A549 (cell line): Measurements from ENCODE around the gene GPR25. TPM values are rescaled to one million over a fixed set of nuclear protein-coding genes. Genes with fewer than 3 reads are reported as not detected.

ENCODE experiments used
- ATAC-seq, 2 experiments: fragments of 200-7000 bp in 1 of 2; fragments of >200 bp in 1 of 2; cut with Nextera tagmentation in 1 of 2; cut with Tn5 transposase in 1 of 2; 3 replicates each; pipeline versions ENCODE4 v1.8.0 to v1.9.1; 2018 to 2020; ENCODE audit warnings: mild to moderate bottlenecking in 1 of 2, moderate library complexity in 1 of 2
- CTCF ChIA-PET: fragments of 300-600 bp; sonication (Branson Sonifier 250); formaldehyde crosslinking; extraction: SDS; loops from one replicate; lab custom pipeline; 2021; ENCODE audit warnings: antibody characterized with exemption, inconsistent platforms; lab: Yijun Ruan, JAX
- POLR2A ChIA-PET: fragments of 350-600 bp; formaldehyde crosslinking; extraction: SDS; loops from one replicate; lab custom pipeline; 2021; ENCODE audit warnings: antibody characterized with exemption, inconsistent platforms; lab: Yijun Ruan, JAX
- DNase-seq, 2 experiments: peaks; one replicate each; pipeline versions ENCODE4 v3.0.0 to v3.0.0-alpha.2; 2011 to 2016; ENCODE audit warnings: low read depth in 1 of 2, low spot score in 1 of 2
- FAIRE-seq: peaks from 2 replicates; lab custom pipeline; 2011; peaks lifted over from hg19 to GRCh38; lab: Jason Lieb, UNC
- H3K27ac ChIP-seq, 2 experiments: fragments of >200 bp; sonication (Bioruptor Twin); formaldehyde crosslinking; 3 replicates each; pipeline ENCODE4 v1.5.1; 2016 to 2017
- H3K4me1 ChIP-seq: fragments of >200 bp; sonication (Bioruptor Twin); formaldehyde crosslinking; 3 replicates; pipeline ENCODE4 v1.6.1; 2016
- H3K4me2 ChIP-seq: fragments of >200 bp; sonication (Bioruptor Twin); formaldehyde crosslinking; 3 replicates; pipeline ENCODE4 v1.6.1; 2016
- H3K4me3 ChIP-seq: fragments of >200 bp; sonication (Bioruptor Twin); formaldehyde crosslinking; 3 replicates; pipeline ENCODE4 v1.5.1; 2016
- H3K9me3 ChIP-seq: fragments of >200 bp; sonication (Bioruptor Twin); formaldehyde crosslinking; 3 replicates; pipeline ENCODE4 v1.6.1; 2016
- ATOH8 ChIP-seq: fragments of 250-450 bp; sonication (Bioruptor Pico); IDR thresholded peaks from 2 replicates; pipeline ENCODE4 v1.5.0; 2020; ENCODE audit warnings: low read depth, mild to moderate bottlenecking, moderate library complexity
- BCL3 ChIP-seq: fragments of >200 bp; sonication (Bioruptor Twin); formaldehyde crosslinking; IDR thresholded peaks from 3 replicates; pipeline ENCODE4 v1.6.1; 2016
- CBX2 ChIP-seq: fragments of 200-600 bp; sonication (generic); IDR thresholded peaks from 2 replicates; pipeline ENCODE4 v1.6.1; 2016; ENCODE audit warnings: low read depth, mild to moderate bottlenecking, borderline replicate concordance
- CHD2 ChIP-seq: fragments of 150-350 bp; IDR thresholded peaks from 2 replicates; pipeline ENCODE4 v1.6.1; 2014; ENCODE audit warnings: low read length; ENCODE audit not compliant: partially characterized antibody
- CHD4 ChIP-seq: fragments of 200-600 bp; sonication (generic); IDR thresholded peaks from 2 replicates; pipeline ENCODE4 v1.6.1; 2016; ENCODE audit warnings: antibody characterized with exemption, mild to moderate bottlenecking, borderline replicate concordance
- E2F6 ChIP-seq: IDR thresholded peaks from 2 replicates; pipeline ENCODE4 v1.6.1; 2012; ENCODE audit warnings: low read depth, borderline replicate concordance
- EHF ChIP-seq: fragments of 250-450 bp; sonication (Bioruptor Pico); IDR thresholded peaks from 2 replicates; pipeline ENCODE4 v1.5.0; 2020; ENCODE audit warnings: mild to moderate bottlenecking
- ELK1 ChIP-seq: fragments of 150-350 bp; IDR thresholded peaks from 2 replicates; pipeline ENCODE4 v1.6.1; 2014; ENCODE audit warnings: low read depth, mild to moderate bottlenecking, low read length
- HDAC2 ChIP-seq: fragments of 200-600 bp; sonication (generic); IDR thresholded peaks from 2 replicates; pipeline ENCODE4 v1.6.1; 2016
- HMGXB4 ChIP-seq: fragments of 250-450 bp; sonication (Bioruptor Pico); IDR thresholded peaks from 2 replicates; pipeline ENCODE4 v1.5.0; 2021; ENCODE audit warnings: mild to moderate bottlenecking, moderate library complexity, borderline replicate concordance
- JUN ChIP-seq, 2 experiments: fragments of >200 bp; sonication (Bioruptor Twin); formaldehyde crosslinking; IDR thresholded peaks; 2 replicates in 1 of 2; 3 replicates in 1 of 2; pipeline ENCODE4 v1.6.1; 2016 to 2017
- KDM1A ChIP-seq: fragments of 200-600 bp; sonication (generic); IDR thresholded peaks from 2 replicates; pipeline ENCODE4 v1.6.1; 2016; ENCODE audit warnings: low read depth, mild to moderate bottlenecking
- KDM5A ChIP-seq: fragments of 200-600 bp; sonication (generic); IDR thresholded peaks from 2 replicates; pipeline ENCODE4 v1.6.1; 2016; ENCODE audit warnings: antibody characterized with exemption, mild to moderate bottlenecking
- MAFK ChIP-seq: fragments of 450-650 bp; IDR thresholded peaks from 2 replicates; pipeline ENCODE4 v1.6.1; 2014; ENCODE audit not compliant: partially characterized antibody
- MAZ ChIP-seq: fragments of 150-350 bp; IDR thresholded peaks from 2 replicates; pipeline ENCODE4 v1.6.1; 2014; ENCODE audit warnings: antibody characterized with exemption, low read depth, low read length, borderline replicate concordance
- NFE2L2 ChIP-seq: fragments of 150-350 bp; conservative IDR thresholded peaks from 2 replicates; pipeline ENCODE4 v1.6.1; 2014; ENCODE audit warnings: low read length
- NPAS2 ChIP-seq: fragments of 250-450 bp; sonication (Bioruptor Pico); IDR thresholded peaks from 2 replicates; pipeline ENCODE4 v1.8.0; 2022; ENCODE audit warnings: mild to moderate bottlenecking, moderate library complexity, borderline replicate concordance
- PBX3 ChIP-seq: IDR thresholded peaks from 2 replicates; pipeline ENCODE4 v1.6.1; 2012
- POLR2A ChIP-seq: IDR thresholded peaks from 2 replicates; pipeline ENCODE4 v1.6.1; 2012; ENCODE audit warnings: mild to moderate bottlenecking, low read length
- RFX5 ChIP-seq: fragments of 450-650 bp; IDR thresholded peaks from 2 replicates; pipeline ENCODE4 v1.7.1; 2014; ENCODE audit warnings: antibody characterized with exemption, mild to moderate bottlenecking, moderate library complexity
- RNF2 ChIP-seq: fragments of 200-600 bp; sonication (generic); IDR thresholded peaks from 2 replicates; pipeline ENCODE4 v1.6.1; 2016; ENCODE audit warnings: low read depth, mild to moderate bottlenecking, antibody characterized with exemption, moderate library complexity, borderline replicate concordance
- SMC3 ChIP-seq: fragments of >200 bp; sonication (Bioruptor Twin); formaldehyde crosslinking; IDR thresholded peaks from 3 replicates; pipeline ENCODE4 v1.6.1; 2018; ENCODE audit warnings: inconsistent platforms
- TP53 ChIP-seq: fragments of 250-450 bp; sonication (Bioruptor Pico); IDR thresholded peaks from 2 replicates; pipeline ENCODE4 v1.5.0; 2021; ENCODE audit warnings: mild to moderate bottlenecking, moderate library complexity
- USF2 ChIP-seq: fragments of 450-650 bp; IDR thresholded peaks from 2 replicates; pipeline ENCODE4 v1.6.1; 2014; ENCODE audit warnings: antibody characterized with exemption
- ZFP36 ChIP-seq: fragments of 450-650 bp; IDR thresholded peaks from 2 replicates; pipeline ENCODE4 v1.6.1; 2014; ENCODE audit warnings: borderline replicate concordance; ENCODE audit not compliant: partially characterized antibody
- ZSCAN20 ChIP-seq: fragments of 250-450 bp; sonication (Bioruptor Pico); IDR thresholded peaks from 2 replicates; pipeline ENCODE4 v1.8.0; 2022; ENCODE audit warnings: mild to moderate bottlenecking, moderate library complexity
- WGBS: methylation state at CpG from one replicate; pipeline ENCODE4 v1.1.6; 2017; ENCODE audit errors: missing lambda C conversion rate; 5-methylcytosine and 5-hydroxymethylcytosine counted together
- polyA plus RNA-seq, 4 experiments: library from polyadenylated mRNA; depleted of rRNA in 3 of 4; stranded (reverse); fragments of >200 nt; fragmentation: RNase III in 1 of 4; extraction: RNeasy Plus Mini Kit Qiagen cat#74134 plus additional on column Dnase treatment in 1 of 4; gene quantifications; 2 replicates in 3 of 4; 3 replicates in 1 of 4; pipeline ENCODE4 v1.2.3, GENCODE V29; 2011 to 2017

GPR25 gene
- polyA plus RNA-seq, 2 of the 4 experiments (the other 2 are of a cell fraction) = not detected

GRCh38 chr1:200845360-200845759 is 27.4 kb upstream of the GPR25 start:
- no peak overlapping the region for H3K27ac ChIP-seq
- POLR2A ChIA-PET = no interaction called here
- no peak overlapping the region for H3K4me3 ChIP-seq
- CTCF ChIA-PET = no interaction called here
- 96% methylated on average over 4 of the region's 4 CpGs for WGBS
- no peak overlapping the region for H3K4me2 ChIP-seq
- DNase-seq (no peak), ATAC-seq (no peak), FAIRE-seq (no peak)
- peaks cover 10% of the 10 kb centered on the region for H3K4me1 ChIP-seq
- no peak for TF ChIP-seq NFE2L2
- TF ChIP-seq TP53 (CRISPR knock-in tag) = no peak
- no peak for TF ChIP-seq RNF2
- no peak for TF ChIP-seq CBX2
- TF ChIP-seq ELK1 = no peak
- no peak for TF ChIP-seq RFX5
- H3K9me3 ChIP-seq = no peaks in the 10 kb centered on the region

- no peak for DNase-seq
- 93% methylated on average over 1 of the region's 1 CpG for WGBS
- Histone ChIP-seq H3K9me3 (no peaks in the 10 kb centered on the region), H3K27ac (no peak overlapping the region), H3K4me1 (peaks cover 14% of the 10 kb centered on the region), H3K4me2 (no peak overlapping the region), H3K4me3 (no peak overlapping the region)
- CTCF ChIA-PET = interaction anchor here (1.5 kb wide), 1 partner anchor 20 kb away, joined by 4 read pairs; no protein-coding TSS in a partner anchor
- ATAC-seq = no peak
- no peak for TF ChIP-seq ZSCAN20 (CRISPR knock-in tag)
- TF ChIP-seq PBX3 = no peak
- TF ChIP-seq KDM1A = no peak
- no peak for TF ChIP-seq SMC3
- no peak for TF ChIP-seq POLR2A
- TF ChIP-seq EHF = no peak
- no peak for TF ChIP-seq CHD4
- no peak for TF ChIP-seq MAFK
- TF ChIP-seq CHD2 = no peak
- TF ChIP-seq E2F6 = no peak
- FAIRE-seq = no peak
- POLR2A ChIA-PET = no interaction called here
Observed at GRCh38 chr1:200846398-200846797, 26.4 kb upstream of the GPR25 start.

- H3K27ac ChIP-seq = no peak overlapping the region
- peaks cover 11% of the 10 kb centered on the region for H3K4me1 ChIP-seq
- no peak for DNase-seq
- ChIA-PET CTCF (no interaction called here), POLR2A (no interaction called here)
- no peak for FAIRE-seq
- 87% methylated on average over 6 of the region's 6 CpGs for WGBS
- no peaks in the 10 kb centered on the region for H3K9me3 ChIP-seq
- H3K4me3 ChIP-seq = no peak overlapping the region
- ATAC-seq = no peak
- no peak overlapping the region for H3K4me2 ChIP-seq
- TF ChIP-seq NFE2L2 (no peak), HDAC2 (no peak), BCL3 (no peak), ATOH8 (CRISPR knock-in tag) (no peak), E2F6 (no peak), JUN (IDR thresholded peaks at IDR 0.05) (no peak), USF2 (no peak), KDM5A (no peak), MAZ (no peak), ZFP36 (no peak), HMGXB4 (CRISPR knock-in tag) (no peak), NPAS2 (no peak)
Observed at GRCh38 chr1:200849430-200849829, 23.4 kb upstream of the GPR25 start.
